Keratinocyte (primary cell): ENCODE results near the gene TBC1D14. TPM values are rescaled to one million over a fixed set of nuclear protein-coding genes. Genes with fewer than 3 reads are reported as not detected.

Source experiments
- DNase-seq: peaks from one replicate; pipeline ENCODE4 v3.0.0-alpha.2; 2011; ENCODE audit warnings: low read depth, missing footprints, low spot score
- FAIRE-seq: peaks from 2 replicates; lab custom pipeline; 2011; peaks lifted over from hg19 to GRCh38; lab: Jason Lieb, UNC
- H2AFZ ChIP-seq: 2 replicates; pipeline ENCODE4 v1.6.0; 2012; ENCODE audit warnings: low read length, control low read depth, inconsistent platforms; ENCODE audit not compliant: control insufficient read depth
- H3K27ac ChIP-seq: 2 replicates; pipeline ENCODE4 v1.5.1; 2011; ENCODE audit warnings: low read length; ENCODE audit not compliant: control insufficient read depth, insufficient read depth
- H3K27me3 ChIP-seq: 3 replicates; pipeline ENCODE4 v1.6.0; 2011; ENCODE audit warnings: low read length; ENCODE audit not compliant: control insufficient read depth, insufficient read depth; ENCODE audit errors: extremely low read depth
- H3K36me3 ChIP-seq, 2 experiments: 2 replicates in 1 of 2; 3 replicates in 1 of 2; pipeline ENCODE4 v1.5.1; 2011; ENCODE audit warnings: low read length in 2 of 2, mild to moderate bottlenecking in 1 of 2; ENCODE audit not compliant: control insufficient read depth in 2 of 2, insufficient read depth in 2 of 2; ENCODE audit errors: extremely low read depth in 1 of 2
- H3K4me1 ChIP-seq: 3 replicates; pipeline ENCODE4 v1.5.1; 2011; ENCODE audit warnings: low read length; ENCODE audit not compliant: control insufficient read depth, insufficient read depth; ENCODE audit errors: extremely low read depth
- H3K4me2 ChIP-seq: 3 replicates; pipeline ENCODE4 v1.6.0; 2011; ENCODE audit warnings: low read depth, low read length; ENCODE audit not compliant: control insufficient read depth, insufficient read depth; ENCODE audit errors: extremely low read depth
- H3K4me3 ChIP-seq, 3 experiments: fragments of 200-600 bp in 1 of 3; sonication (generic) in 1 of 3; 2 replicates in 2 of 3; 3 replicates in 1 of 3; pipeline ENCODE4 v1.5.1; 2011 to 2016; ENCODE audit warnings: low read length in 3 of 3, mild to moderate bottlenecking in 3 of 3, control low read depth in 2 of 3, inconsistent platforms in 1 of 3, low read depth in 1 of 3, mixed read lengths in 1 of 3, mixed run types in 1 of 3, moderate library complexity in 1 of 3; ENCODE audit not compliant: control insufficient read depth in 2 of 3, insufficient read depth in 2 of 3; ENCODE audit errors: extremely low read depth in 1 of 3
- H3K79me2 ChIP-seq: 2 replicates; pipeline ENCODE4 v1.6.0; 2012; ENCODE audit warnings: low read length; ENCODE audit not compliant: control insufficient read depth, insufficient read depth
- H3K9ac ChIP-seq: 3 replicates; pipeline ENCODE4 v1.6.0; 2011; ENCODE audit warnings: low read length; ENCODE audit not compliant: control insufficient read depth, insufficient read depth; ENCODE audit errors: extremely low read depth
- H3K9me1 ChIP-seq: 3 replicates; pipeline ENCODE4 v1.6.0; 2011; ENCODE audit warnings: low read length; ENCODE audit not compliant: control insufficient read depth, insufficient read depth; ENCODE audit errors: extremely low read depth
- H3K9me3 ChIP-seq: 2 replicates; pipeline ENCODE4 v1.5.1; 2012; ENCODE audit warnings: low read depth, low read length; ENCODE audit not compliant: control insufficient read depth
- H4K20me1 ChIP-seq: 3 replicates; pipeline ENCODE4 v1.6.0; 2011; ENCODE audit warnings: low read length; ENCODE audit not compliant: control insufficient read depth, insufficient read depth; ENCODE audit errors: extremely low read depth
- EZH2 ChIP-seq: IDR thresholded peaks from one replicate; pipeline ENCODE4 v1.6.1; 2012; ENCODE audit warnings: inconsistent platforms, mild to moderate bottlenecking, low read length, moderate library complexity
- dilution Hi-C: fragments of 300-500 bp; cut with MboI; formaldehyde crosslinking; loops from one replicate; pipeline ENCODE4 v1.7.0; 2020; ENCODE audit warnings: low sequenced_read_pairs; ENCODE audit not compliant: extremely low pct_ligation_motif_present
- polyA plus RNA-seq, 5 experiments: library from polyadenylated mRNA; depleted of rRNA in 3 of 5; stranded (reverse) in 3 of 5; stranded (forward) in 1 of 5; unstranded in 1 of 5; fragments of >200 nt; gene quantifications; 1 replicate in 1 of 5; 2 replicates in 3 of 5; 3 replicates in 1 of 5; pipeline versions ENCODE4 v1.2.1 to v1.2.3, GENCODE V29; 2011 to 2012; ENCODE audit warnings: missing spikeins in 2 of 5, low read depth in 1 of 5, low replicate concordance in 1 of 5
- TF ChIP-seq, protein P1 (sequence below), 3 experiments: IDR thresholded peaks in 1 of 3; conservative IDR thresholded peaks in 1 of 3; optimal IDR thresholded peaks in 1 of 3; 2 replicates in 2 of 3; 3 replicates in 1 of 3; pipeline versions ENCODE3 to v1.5.1; 2011; ENCODE audit warnings: low read length in 3 of 3, mild to moderate bottlenecking in 3 of 3, moderate library complexity in 2 of 3, control low read depth in 1 of 3, inconsistent platforms in 1 of 3; ENCODE audit not compliant: insufficient read depth in 2 of 3; ENCODE audit errors: extremely low read depth in 1 of 3

TBC1D14 gene
- polyA plus RNA-seq, 1 donor (not counting 4 experiments of a cell fraction or from before 2014, with no cell fraction given) = 55.1 TPM

DNA sequence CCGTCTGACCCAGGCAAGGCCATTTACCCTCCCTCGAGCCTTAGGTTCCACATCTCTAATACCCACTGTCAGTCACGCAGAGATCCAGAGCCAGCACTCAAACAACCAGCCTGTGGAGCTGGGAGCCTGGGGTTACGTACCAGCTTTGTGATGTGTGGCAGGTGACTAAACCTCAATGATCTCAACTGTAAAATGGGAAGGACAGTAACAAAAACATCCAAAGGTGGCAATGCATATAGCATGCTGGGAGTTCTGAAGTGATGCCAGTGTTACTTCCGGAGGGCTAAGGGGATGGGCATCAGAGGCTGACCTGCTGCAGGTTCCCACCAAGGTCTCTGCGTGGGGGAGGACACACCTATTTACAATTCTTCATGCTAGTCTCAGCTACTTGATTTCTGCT is 152.2 kb downstream of the TBC1D14 start:
- Histone ChIP-seq H3K27ac (no peak overlapping the region), H3K9me3 (no peaks in the 10 kb centered on the region), H3K27me3 (no peaks in the 10 kb centered on the region), H4K20me1 (peaks cover 14% of the 10 kb centered on the region), H3K9me1 (no peaks in the 10 kb centered on the region), H3K36me3 (peaks cover 32 to 41% of the 10 kb centered on the region in 2 experiments), H3K79me2 (peaks cover 39% of the 10 kb centered on the region), H3K9ac (no peak overlapping the region), H3K4me3 (no peak overlapping the region), H2AFZ (no peak overlapping the region), H3K4me2 (no peak overlapping the region), H3K4me1 (peaks cover 8% of the 10 kb centered on the region)
- dilution Hi-C loops = no loop called here
- TF ChIP-seq, protein P1, sequence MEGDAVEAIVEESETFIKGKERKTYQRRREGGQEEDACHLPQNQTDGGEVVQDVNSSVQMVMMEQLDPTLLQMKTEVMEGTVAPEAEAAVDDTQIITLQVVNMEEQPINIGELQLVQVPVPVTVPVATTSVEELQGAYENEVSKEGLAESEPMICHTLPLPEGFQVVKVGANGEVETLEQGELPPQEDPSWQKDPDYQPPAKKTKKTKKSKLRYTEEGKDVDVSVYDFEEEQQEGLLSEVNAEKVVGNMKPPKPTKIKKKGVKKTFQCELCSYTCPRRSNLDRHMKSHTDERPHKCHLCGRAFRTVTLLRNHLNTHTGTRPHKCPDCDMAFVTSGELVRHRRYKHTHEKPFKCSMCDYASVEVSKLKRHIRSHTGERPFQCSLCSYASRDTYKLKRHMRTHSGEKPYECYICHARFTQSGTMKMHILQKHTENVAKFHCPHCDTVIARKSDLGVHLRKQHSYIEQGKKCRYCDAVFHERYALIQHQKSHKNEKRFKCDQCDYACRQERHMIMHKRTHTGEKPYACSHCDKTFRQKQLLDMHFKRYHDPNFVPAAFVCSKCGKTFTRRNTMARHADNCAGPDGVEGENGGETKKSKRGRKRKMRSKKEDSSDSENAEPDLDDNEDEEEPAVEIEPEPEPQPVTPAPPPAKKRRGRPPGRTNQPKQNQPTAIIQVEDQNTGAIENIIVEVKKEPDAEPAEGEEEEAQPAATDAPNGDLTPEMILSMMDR (optimal IDR thresholded peaks at IDR 0.05 in 1 of 3, IDR thresholded peaks at IDR 0.05 in 1 of 3, conservative IDR thresholded peaks at IDR 0.05 in 1 of 3; ENCODE audit: extremely low read depth in 1 of 3, insufficient read depth in 2 of 3, low read length in 3 of 3) = no peak
- TF ChIP-seq EZH2 = no peak
- FAIRE-seq (peak; percentile 43), DNase-seq (no peak)

DNA sequence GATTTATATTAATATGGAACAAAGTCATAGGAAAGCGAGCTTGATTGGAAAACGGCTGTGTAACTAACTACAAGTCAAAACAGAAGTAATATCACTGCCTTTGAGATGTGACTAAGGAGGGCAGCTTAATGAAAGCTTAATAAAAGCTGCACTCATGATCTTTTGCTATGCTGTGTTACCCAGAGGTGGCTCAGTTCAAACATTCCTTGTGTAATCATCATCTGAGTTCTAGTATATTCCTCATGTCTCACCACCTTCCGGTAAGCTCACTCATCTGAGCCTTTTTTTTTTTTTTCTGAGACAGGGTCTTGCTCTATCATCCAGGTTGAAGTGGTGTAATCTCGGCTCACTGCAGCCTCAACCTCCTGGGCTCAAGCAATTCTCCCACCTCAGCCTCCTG is 153.2 kb downstream of the TBC1D14 start:
- Histone ChIP-seq H3K79me2 (peaks cover 49% of the 10 kb centered on the region), H3K27me3 (no peaks in the 10 kb centered on the region), H3K9me1 (no peaks in the 10 kb centered on the region), H3K4me1 (peaks cover 8% of the 10 kb centered on the region), H3K9ac (no peak overlapping the region), H3K4me3 (no peak overlapping the region), H4K20me1 (peaks cover 14% of the 10 kb centered on the region), H3K27ac (no peak overlapping the region), H3K4me2 (no peak overlapping the region), H3K9me3 (no peaks in the 10 kb centered on the region), H2AFZ (no peak overlapping the region), H3K36me3 (peaks cover 32 to 41% of the 10 kb centered on the region in 2 experiments)
- dilution Hi-C loops = no loop called here
- DNase-seq = no peak
- TF ChIP-seq EZH2 = no peak
- FAIRE-seq = no peak

DNA sequence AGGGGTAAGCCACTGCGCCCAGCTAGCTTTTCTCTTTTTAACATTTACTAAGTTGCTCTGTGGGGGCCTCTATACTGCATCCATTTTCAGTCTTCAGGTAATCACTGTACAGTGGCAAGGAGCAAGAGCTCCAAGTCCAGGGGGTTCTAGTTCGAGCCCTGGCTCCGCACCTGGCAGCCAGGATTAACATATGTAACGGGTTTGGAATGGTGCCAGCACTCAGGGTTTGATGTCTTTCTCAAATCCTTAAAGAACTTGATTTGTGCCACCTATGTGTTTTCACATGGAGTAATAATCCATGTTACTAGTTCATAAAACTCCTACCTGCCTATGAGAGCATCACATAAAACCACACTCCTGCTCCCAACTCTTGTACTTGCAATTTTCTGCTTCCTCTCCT is 153.7 kb downstream of the TBC1D14 start:
- no peak overlapping the region for H3K9ac ChIP-seq
- peaks cover 50% of the 10 kb centered on the region for H3K79me2 ChIP-seq
- H4K20me1 ChIP-seq = peaks cover 14% of the 10 kb centered on the region
- H3K27ac ChIP-seq = no peak overlapping the region
- no peaks in the 10 kb centered on the region for H3K9me3 ChIP-seq
- no peaks in the 10 kb centered on the region for H3K27me3 ChIP-seq
- no peak overlapping the region for H3K4me2 ChIP-seq
- dilution Hi-C loops = no loop called here
- no peak overlapping the region for H2AFZ ChIP-seq
- no peak for DNase-seq
- H3K4me1 ChIP-seq = peaks cover 8% of the 10 kb centered on the region
- FAIRE-seq = no peak
- H3K4me3 ChIP-seq = no peak overlapping the region
- H3K36me3 ChIP-seq = peaks cover 32 to 41% of the 10 kb centered on the region in 2 experiments
- TF ChIP-seq EZH2 = no peak
- TF ChIP-seq, protein P1 (optimal IDR thresholded peaks at IDR 0.05 in 1 of 3, IDR thresholded peaks at IDR 0.05 in 1 of 3, conservative IDR thresholded peaks at IDR 0.05 in 1 of 3; ENCODE audit: extremely low read depth in 1 of 3, insufficient read depth in 2 of 3, low read length in 3 of 3) = no peak
- no peaks in the 10 kb centered on the region for H3K9me1 ChIP-seq
